ENCODE data around the gene TRAF4. TPM values are rescaled to one million over a fixed set of nuclear protein-coding genes. Genes with fewer than 3 reads are reported as not detected.

TRAF4 gene
- total RNA-seq, 4 donors from 2014 or later, result 18.4 to 42.8 (median 30.0) TPM

GRCh38 chr17:28710861-28711722 lies 32.7 kb upstream of the TRAF4 start:
- peak; percentile 83 to 84 for DNase-seq (ENCODE audit: low spot score in 2 of 2)
- Histone ChIP-seq H3K9me3 (no peaks in the 10 kb centered on the region), H3K27ac (peak overlapping the region; percentile 81 to 97 (median 93)), H3K36me3 (peaks cover 0 to 32% (median 5%) of the 10 kb centered on the region in 3 donors), H3K27me3 (no peaks in the 10 kb centered on the region), H3K4me1 (peaks cover 0 to 43% (median 4%) of the 10 kb centered on the region in 4 donors), H3K4me3 (peak overlapping the region; percentile 42 to 72 (median 54))
- 1% methylated on average over 59 to 66 of the region's 74 CpGs for WGBS, 2 donors
- peak; percentile 71 to 85 for TF ChIP-seq POLR2A (IDR thresholded peaks at IDR 0.05)
- no peak for TF ChIP-seq CTCF (IDR thresholded peaks at IDR 0.05)
- TF ChIP-seq EP300 (IDR thresholded peaks at IDR 0.05), result peak in 1 of 2 donors; percentile 95

GRCh38 chr17:28711723-28712031 lies 32.1 kb upstream of the TRAF4 start, which contains the start of gene PROCA1:
PROCA1 (minus strand) TSS chr17:28711888; CDS start chr17:28711660, 228 bp downstream.
- WGBS, 2 donors, result 1 to 2% methylated on average over 10 to 20 of the region's 20 CpGs
- no peaks in the 10 kb centered on the region for H3K27me3 ChIP-seq
- no peaks in the 10 kb centered on the region for H3K9me3 ChIP-seq
- H3K4me3 ChIP-seq, result peak within 1 kb of the TSS; percentile 42 to 72 (median 54)
- peaks cover 0 to 32% (median 5%) of the 10 kb centered on the region in 3 donors for H3K36me3 ChIP-seq
- TF ChIP-seq EP300 (IDR thresholded peaks at IDR 0.05) (no peak), CTCF (IDR thresholded peaks at IDR 0.05) (no peak), POLR2A (IDR thresholded peaks at IDR 0.05) (no peak)
- DNase-seq (ENCODE audit: low spot score in 2 of 2), result no peak
- H3K4me1 ChIP-seq, result peaks cover 0 to 49% (median 10%) of the 10 kb centered on the region in 4 donors
- H3K27ac ChIP-seq, result peak within 1 kb of the TSS; percentile 81 to 97 (median 93)

DNA sequence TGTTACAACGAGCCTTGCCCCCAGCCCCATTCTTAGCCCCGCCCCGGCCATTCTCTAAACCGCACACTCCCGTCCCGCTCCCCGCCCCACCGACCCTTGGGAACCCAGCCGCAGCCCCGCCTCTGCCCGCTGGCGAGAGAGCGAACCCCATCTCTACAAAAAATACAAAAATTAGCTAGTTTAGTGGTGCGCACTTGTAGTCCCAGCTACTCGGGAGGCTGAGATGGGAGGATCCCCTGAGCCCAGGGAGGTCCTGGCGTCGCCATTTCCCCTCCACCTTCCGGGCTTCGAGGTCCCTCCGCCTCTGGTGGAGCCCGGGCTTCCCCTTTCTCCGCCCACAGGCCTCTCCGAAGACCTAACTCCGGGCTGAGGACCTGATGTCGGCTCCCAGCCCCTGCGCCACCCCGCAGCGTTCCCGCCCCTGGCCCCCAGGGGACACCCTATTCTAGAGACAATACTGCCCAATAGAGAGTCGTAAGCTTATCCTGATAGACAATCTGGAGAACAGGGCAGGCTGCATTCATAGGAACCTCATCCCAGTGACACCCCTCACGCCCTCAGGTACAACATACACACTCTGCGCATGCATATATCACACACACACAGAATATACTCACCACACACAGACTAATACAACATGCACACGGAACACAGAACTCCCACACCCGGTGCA lies 31.6 kb upstream of the TRAF4 start:
- Histone ChIP-seq H3K9me3 (no peaks in the 10 kb centered on the region), H3K4me3 (peak overlapping the region; percentile 42 to 72 (median 54)), H3K36me3 (peaks cover 0 to 32% (median 5%) of the 10 kb centered on the region in 3 donors), H3K27me3 (no peaks in the 10 kb centered on the region), H3K27ac (peak overlapping the region; percentile 81 to 97 (median 93)), H3K4me1 (peaks cover 0 to 54% (median 11%) of the 10 kb centered on the region in 4 donors)
- TF ChIP-seq POLR2A (IDR thresholded peaks at IDR 0.05), result no peak
- no peak for TF ChIP-seq CTCF (IDR thresholded peaks at IDR 0.05)
- DNase-seq (ENCODE audit: low spot score in 2 of 2), result peak; percentile 19 to 24
- WGBS, 2 donors, result 24 to 32% methylated on average over 24 to 34 of the region's 34 CpGs

GRCh38 chr17:28712705-28713415 lies 31.0 kb upstream of the TRAF4 start:
- TF ChIP-seq EP300 (IDR thresholded peaks at IDR 0.05) (no peak), POLR2A (IDR thresholded peaks at IDR 0.05) (no peak), CTCF (IDR thresholded peaks at IDR 0.05) (no peak)

More at GRCh38 chr17:28712705-28713415, 31.0 kb upstream of the TRAF4 start:
- H3K4me3 ChIP-seq, result no peak overlapping the region
- peaks cover 0 to 60% (median 11%) of the 10 kb centered on the region in 4 donors for H3K4me1 ChIP-seq
- WGBS, 2 donors, result 63 to 71% methylated on average over 7 of the region's 7 CpGs
- H3K27me3 ChIP-seq, result no peaks in the 10 kb centered on the region
- DNase-seq (ENCODE audit: low spot score in 2 of 2), result no peak
- H3K9me3 ChIP-seq, result no peaks in the 10 kb centered on the region
- peaks cover 0 to 32% (median 5%) of the 10 kb centered on the region in 3 donors for H3K36me3 ChIP-seq
- peak overlapping the region in 3 of 4 donors; percentile 81 to 94 (median 92) for H3K27ac ChIP-seq
